HepG2 (cell line): Measurements from ENCODE around the gene CDC42SE1. TPM values are rescaled to one million over a fixed set of nuclear protein-coding genes. Genes with fewer than 3 reads are reported as not detected.
A peak's percentile ranks its signal among the peaks of the same experiment; 100 is the strongest.

Experiments
- CHCHD3 ChIP-seq: sonication (generic); formaldehyde crosslinking; IDR thresholded peaks from 2 replicates; pipeline ENCODE4 v1.8.0; 2022; ENCODE audit warnings: mild to moderate bottlenecking, missing genetic modification reagents, moderate library complexity
- FOXC1 ChIP-seq: sonication (generic); formaldehyde crosslinking; IDR thresholded peaks from 2 replicates; pipeline ENCODE4 v1.8.0; 2022; ENCODE audit warnings: mild to moderate bottlenecking, missing genetic modification reagents, borderline replicate concordance
- GTF2F1 ChIP-seq: fragments of 150-350 bp; IDR thresholded peaks from 2 replicates; pipeline ENCODE4 v1.6.1; 2014; ENCODE audit warnings: low read length
- KLF9 ChIP-seq: IDR thresholded peaks from 2 replicates; pipeline ENCODE4 v1.6.1; 2016; ENCODE audit warnings: low read depth
- NFIB ChIP-seq: sonication (generic); formaldehyde crosslinking; IDR thresholded peaks from 2 replicates; pipeline ENCODE4 v1.9.0; 2021; ENCODE audit warnings: missing genetic modification reagents, mild to moderate bottlenecking, borderline replicate concordance
- PAXIP1 ChIP-seq: sonication (generic); formaldehyde crosslinking; conservative IDR thresholded peaks from 2 replicates; pipeline ENCODE4 v1.4.0; 2020; ENCODE audit warnings: mild to moderate bottlenecking, missing genetic modification reagents, moderate library complexity
- SMAD1 ChIP-seq: sonication (generic); formaldehyde crosslinking; IDR thresholded peaks from 2 replicates; pipeline ENCODE4 v1.4.0; 2020; ENCODE audit warnings: missing genetic modification reagents, low read depth, mild to moderate bottlenecking, borderline replicate concordance
- ZBTB2 ChIP-seq: sonication (generic); formaldehyde crosslinking; IDR thresholded peaks from 2 replicates; pipeline ENCODE4 v1.8.0; 2022; ENCODE audit warnings: low read depth, missing genetic modification reagents
- ZKSCAN5 ChIP-seq: sonication (generic); formaldehyde crosslinking; IDR thresholded peaks from 2 replicates; pipeline ENCODE4 v1.5.1; 2020; ENCODE audit warnings: mild to moderate bottlenecking, missing genetic modification reagents
- ZKSCAN8 ChIP-seq: IDR thresholded peaks from 2 replicates; pipeline ENCODE4 v1.6.1; 2016; ENCODE audit warnings: borderline replicate concordance, missing genetic modification reagents, missing compliant biosample characterization
- ZNF234 ChIP-seq: sonication (generic); formaldehyde crosslinking; conservative IDR thresholded peaks from 2 replicates; pipeline ENCODE4 v1.5.1; 2020; ENCODE audit warnings: mild to moderate bottlenecking, missing genetic modification reagents
- ZNF335 ChIP-seq: sonication (generic); formaldehyde crosslinking; IDR thresholded peaks from 2 replicates; pipeline ENCODE4 v1.4.0; 2020; ENCODE audit warnings: missing genetic modification reagents
- ZNF547 ChIP-seq: sonication (generic); formaldehyde crosslinking; IDR thresholded peaks from 2 replicates; pipeline ENCODE4 v1.5.1; 2020; ENCODE audit warnings: mild to moderate bottlenecking, missing genetic modification reagents
- ZNF589 ChIP-seq: sonication (generic); formaldehyde crosslinking; conservative IDR thresholded peaks from 2 replicates; pipeline ENCODE4 v1.8.0; 2022; ENCODE audit warnings: mild to moderate bottlenecking, moderate library complexity, missing genetic modification reagents
- ZNF709 ChIP-seq: sonication (generic); formaldehyde crosslinking; IDR thresholded peaks from 2 replicates; pipeline ENCODE4 v1.5.0; 2020; ENCODE audit warnings: mild to moderate bottlenecking, missing genetic modification reagents
- ZNF883 ChIP-seq: sonication (generic); formaldehyde crosslinking; IDR thresholded peaks from 2 replicates; pipeline ENCODE4 v1.5.1; 2020; ENCODE audit warnings: mild to moderate bottlenecking, missing genetic modification reagents; ENCODE audit errors: not compliant biosample characterization
- polyA plus RNA-seq, 8 experiments: library from polyadenylated mRNA; depleted of rRNA in 3 of 8; stranded (reverse) in 7 of 8; unstranded in 1 of 8; fragments of >200 nt; fragmentation: Illumina TruSeq in 4 of 8; extraction: Trizol in 4 of 8; gene quantifications; 2 replicates each; pipeline versions ENCODE4 v1.2.1 to v1.2.3, GENCODE V29; 2011 to 2016; ENCODE audit warnings: low read depth in 4 of 8, missing spikeins in 1 of 8, mixed read lengths in 1 of 8; ENCODE audit not compliant: insufficient read depth in 1 of 8
- total RNA-seq, 5 experiments: library from RNA; depleted of rRNA; stranded (reverse); fragments of >200 nt; fragmentation: Illumina TruSeq; extraction: Trizol; gene quantifications; 2 replicates each; pipeline ENCODE4 v1.2.3, GENCODE V29; 2016; ENCODE audit warnings: low read depth in 1 of 5
- TF ChIP-seq, protein P1 (sequence below): sonication (generic); formaldehyde crosslinking; IDR thresholded peaks from 2 replicates; pipeline ENCODE4 v1.9.0; 2021; ENCODE audit warnings: missing genetic modification reagents, mild to moderate bottlenecking, borderline replicate concordance

Gene CDC42SE1
- total and polyA plus RNA-seq, 2 of the 13 experiments (the other 11 are each of a cell fraction or from before 2014, with no cell fraction given), result 17.6 to 17.9 TPM

GRCh38 chr1:151059109-151060006 lies at the start of gene CDC42SE1 (continued):
- TF ChIP-seq ZBTB2 (peak; percentile 62; the same call in 1 of the 2 replicates), KLF9 (CRISPR knock-in tag) (no peak), ZNF234 (CRISPR knock-in tag) (no peak), SMAD1 (peak; percentile 74; the same call in 1 of the 2 replicates), GTF2F1 (no peak), ZKSCAN5 (no peak), ZKSCAN8 (no peak), PAXIP1 (CRISPR knock-in tag) (peak; percentile 51), FOXC1 (CRISPR knock-in tag) (no peak; the same call in 1 of the 2 replicates), ZNF547 (peak; percentile 22; the same call in 1 of the 2 replicates), ZNF589 (CRISPR knock-in tag) (0 out of 2 replicates have a peak, but pooled peaks have one; percentile 71), ZNF709 (peak; percentile 65; the same call in 1 of the 2 replicates), CHCHD3 (CRISPR knock-in tag) (no peak), ZNF883 (CRISPR knock-in tag) (peak; percentile 30), ZNF335 (0 out of 2 replicates have a peak, but pooled peaks have one; percentile 7), NFIB (no peak)
- TF ChIP-seq, protein P1, sequence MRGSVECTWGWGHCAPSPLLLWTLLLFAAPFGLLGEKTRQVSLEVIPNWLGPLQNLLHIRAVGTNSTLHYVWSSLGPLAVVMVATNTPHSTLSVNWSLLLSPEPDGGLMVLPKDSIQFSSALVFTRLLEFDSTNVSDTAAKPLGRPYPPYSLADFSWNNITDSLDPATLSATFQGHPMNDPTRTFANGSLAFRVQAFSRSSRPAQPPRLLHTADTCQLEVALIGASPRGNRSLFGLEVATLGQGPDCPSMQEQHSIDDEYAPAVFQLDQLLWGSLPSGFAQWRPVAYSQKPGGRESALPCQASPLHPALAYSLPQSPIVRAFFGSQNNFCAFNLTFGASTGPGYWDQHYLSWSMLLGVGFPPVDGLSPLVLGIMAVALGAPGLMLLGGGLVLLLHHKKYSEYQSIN, result no peak
